Measurements from ENCODE around the gene TSEN34. TPM values are rescaled to one million over a fixed set of nuclear protein-coding genes. Genes with fewer than 3 reads are reported as not detected.
"Not testable (repeated sequence)": the region's sequence is repeated elsewhere in the genome, so short reads cannot be mapped to it uniquely, and the experiment has no call there.

Gene TSEN34
- polyA plus RNA-seq, 4 donors = 47.0 to 72.4 (median 58.4) TPM

DNA sequence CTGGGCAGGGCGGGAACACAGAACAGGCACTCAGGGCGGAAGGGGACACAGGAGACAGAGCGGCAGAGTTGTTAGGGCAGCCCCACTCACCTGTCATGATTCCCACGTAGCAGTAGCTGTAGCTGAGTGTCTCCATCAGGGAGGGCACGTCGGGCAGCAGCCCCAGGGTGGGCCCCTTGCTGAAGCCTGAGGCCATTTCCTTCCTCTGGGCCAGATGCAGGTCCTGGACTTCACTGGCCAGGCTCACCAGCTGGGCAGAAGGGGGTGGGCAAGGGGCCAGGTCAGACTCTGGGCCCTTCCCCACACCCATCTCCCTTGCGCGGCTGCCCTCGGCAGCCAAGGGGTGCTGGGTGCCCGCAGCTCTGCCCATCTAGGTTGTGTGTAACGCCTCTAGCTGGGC, 7.7 kb upstream of the TSEN34 start:
- no peak for DNase-seq (ENCODE audit: low read depth in 4 of 4, low spot score in 2 of 4)

DNA sequence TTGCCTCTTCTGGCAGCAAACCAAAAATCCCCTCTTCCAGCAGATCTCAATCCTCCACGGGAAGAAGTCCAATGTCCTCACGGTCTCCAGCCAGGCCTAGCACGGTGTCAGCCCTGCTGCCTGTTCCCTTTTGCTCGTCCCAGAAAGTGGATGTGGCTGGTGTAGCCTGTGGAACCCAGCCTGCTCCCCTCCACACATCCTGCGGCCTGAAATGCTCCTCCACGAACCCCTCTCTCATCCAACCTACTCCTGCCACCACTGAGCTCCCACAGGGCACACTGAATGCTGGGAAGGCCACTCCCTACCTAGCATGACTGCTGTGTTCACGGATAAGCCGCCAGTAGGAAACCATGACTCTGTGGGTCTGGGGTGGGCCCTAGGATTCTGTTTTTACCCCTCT, 4.8 kb upstream of the TSEN34 start:
- DNase-seq (ENCODE audit: low read depth in 4 of 4, low spot score in 2 of 4) = no peak

DNA sequence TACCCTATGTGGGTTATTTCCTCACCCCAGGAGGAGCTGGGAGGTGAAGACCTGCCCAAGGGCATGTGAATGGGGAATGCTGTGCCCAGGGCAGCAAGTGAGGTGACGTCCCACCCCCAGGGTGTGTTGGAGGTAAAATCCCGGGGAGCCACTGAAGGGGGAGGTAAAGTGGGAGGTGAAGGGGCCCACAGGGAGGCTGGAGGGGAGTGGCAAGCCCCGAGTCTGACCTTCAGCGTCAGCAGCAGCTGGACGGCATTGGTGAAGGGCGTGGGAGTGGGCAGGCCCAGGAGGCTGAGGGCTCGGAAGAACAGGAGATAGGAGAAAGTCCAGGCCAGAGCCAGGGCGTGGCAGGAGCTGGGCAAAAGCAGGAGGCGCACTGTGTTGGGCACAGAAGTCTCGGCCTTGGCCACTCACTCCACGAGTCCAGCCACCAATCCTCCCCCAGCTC, 4.2 kb upstream of the TSEN34 start:
- no peak for DNase-seq (ENCODE audit: low read depth in 4 of 4, low spot score in 2 of 4)

DNA sequence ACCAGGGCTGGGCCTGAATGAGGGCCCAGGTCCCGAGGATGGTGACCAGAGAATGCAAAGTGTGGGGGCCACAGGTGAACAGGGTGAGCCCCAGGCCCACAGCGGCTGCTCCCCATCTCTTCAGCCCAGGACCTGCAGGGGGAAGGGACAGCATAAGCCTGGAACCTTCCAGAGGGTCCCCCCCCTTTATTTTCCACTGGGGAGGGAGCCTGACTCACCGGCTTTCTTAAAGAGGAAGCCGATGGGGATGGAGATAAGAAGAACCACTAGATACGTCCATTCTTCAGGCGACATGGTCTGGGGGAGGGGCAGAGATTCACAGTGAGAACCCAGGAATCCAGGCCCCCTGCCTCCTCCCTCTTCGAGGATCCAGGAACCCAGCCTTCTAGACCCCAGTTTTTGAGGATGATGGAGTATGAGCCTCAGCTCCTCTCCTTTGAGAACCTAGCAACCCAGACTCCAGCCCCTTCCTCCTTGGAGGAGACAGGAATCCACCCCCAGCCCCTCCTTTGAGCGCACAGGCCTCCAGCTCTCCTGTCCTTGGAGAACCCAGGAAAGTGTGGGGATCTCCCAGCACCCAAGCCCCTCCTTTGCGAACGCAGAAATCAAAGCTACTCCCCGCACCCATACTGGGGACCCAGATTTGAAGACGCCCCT, 2.8 kb upstream of the TSEN34 start:
- DNase-seq (ENCODE audit: low read depth in 4 of 4, low spot score in 2 of 4) = no peak

DNA sequence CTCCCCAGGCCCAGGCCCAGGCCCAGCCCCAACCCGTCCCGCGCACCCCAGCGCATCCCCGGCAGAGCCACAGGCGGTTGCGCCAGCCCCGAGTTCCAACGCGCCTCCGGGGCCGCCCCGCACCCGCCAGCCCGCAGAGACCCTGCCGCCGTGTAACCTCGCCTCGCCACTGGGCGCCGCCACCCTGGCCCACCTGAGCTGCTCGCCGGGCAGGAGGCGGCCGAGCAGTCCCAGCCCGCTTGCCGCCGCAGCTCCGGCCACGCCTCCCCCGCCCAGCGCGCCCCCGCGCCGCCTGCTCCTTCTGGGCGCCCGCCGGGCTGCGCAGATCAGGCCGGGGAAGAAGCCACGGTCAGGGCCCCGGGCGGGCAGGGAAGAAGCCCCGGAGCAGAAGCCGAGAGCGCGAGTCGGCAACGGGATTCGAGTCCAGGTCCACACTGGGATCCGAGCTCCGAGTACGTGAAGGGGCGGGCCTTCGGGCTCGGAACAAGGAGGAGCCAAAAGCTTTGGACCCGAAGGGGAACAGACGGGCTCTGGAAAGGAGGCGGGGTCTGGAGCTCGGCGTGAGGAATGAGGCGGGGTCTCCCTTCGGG, 1.9 kb upstream of the TSEN34 start, which contains the start of gene MBOAT7:
TSS of gene MBOAT7 (minus strand) at position 436 of the 590 bp plus-strand sequence. CDS start 1,072 bp downstream, outside the sequence.
- DNase-seq (ENCODE audit: low read depth in 4 of 4, low spot score in 2 of 4) = no peak

DNA sequence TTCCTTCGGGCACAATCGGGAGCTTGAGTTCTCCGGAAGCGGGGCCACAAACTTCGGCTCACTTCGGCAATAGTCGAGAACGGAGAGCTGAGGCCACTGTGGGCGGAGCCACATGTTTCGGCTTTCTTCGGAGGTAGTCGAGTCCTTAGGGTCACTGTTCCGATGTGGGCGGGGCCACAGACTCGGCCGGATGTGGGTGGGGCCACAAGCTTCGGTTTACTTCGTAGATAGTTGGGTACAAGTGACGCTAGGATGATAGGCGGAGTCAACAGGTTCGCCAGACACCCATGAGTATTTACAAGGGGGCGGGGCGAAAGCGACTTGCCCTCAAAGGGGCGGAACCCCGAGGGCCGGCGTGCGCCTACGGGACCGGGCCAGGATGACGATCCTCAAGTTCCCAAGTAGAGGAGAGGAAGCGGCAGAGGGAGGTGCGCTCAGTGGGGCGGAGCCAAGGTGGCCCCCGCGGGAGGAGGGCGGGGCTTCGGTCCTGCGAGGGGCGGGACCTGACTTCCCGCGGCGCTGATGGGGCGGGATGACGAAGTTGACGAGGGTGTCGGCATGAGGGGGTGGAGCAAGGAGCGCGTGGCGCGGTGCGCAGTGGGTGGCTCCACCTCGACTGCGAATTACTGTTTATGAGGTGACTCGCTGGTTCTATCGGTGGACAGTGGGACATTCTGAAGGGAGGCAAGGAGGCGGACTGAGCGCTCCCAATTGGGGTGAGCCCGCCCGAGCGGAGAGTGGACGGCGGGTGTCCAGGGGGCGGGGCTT, 1.2 kb upstream of the TSEN34 start:
- peak; percentile 99 to 100 (median 100) for DNase-seq (ENCODE audit: low read depth in 4 of 4, low spot score in 2 of 4)

DNA sequence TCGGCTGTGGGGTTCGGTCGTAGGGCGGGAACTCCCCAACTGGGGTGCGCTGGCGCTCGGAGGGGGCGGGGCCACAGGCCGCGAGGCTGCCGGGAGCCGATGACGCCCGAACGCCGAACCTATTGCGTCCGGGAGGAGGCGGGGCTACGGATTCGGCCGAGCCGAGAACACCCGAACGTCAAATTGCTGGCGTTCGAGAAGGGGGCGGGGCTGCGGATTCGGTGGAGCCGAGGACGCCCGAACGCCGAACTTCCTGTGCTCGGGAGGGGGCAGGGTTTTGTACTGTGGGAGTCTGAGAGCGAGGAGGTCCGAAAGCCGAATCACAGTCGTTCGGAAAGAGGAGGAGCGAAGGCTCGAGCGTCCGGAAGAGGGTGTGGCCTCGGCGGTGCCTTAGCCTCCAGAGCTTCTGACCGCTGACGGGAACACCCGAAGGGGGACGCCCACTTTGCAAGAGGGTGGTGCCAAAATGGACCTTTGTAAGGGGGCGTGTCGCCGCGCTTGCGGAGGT, 551 bp upstream of the TSEN34 start:
- DNase-seq (ENCODE audit: low read depth in 4 of 4, low spot score in 2 of 4) = peak; percentile 97 to 99 (median 98)

DNA sequence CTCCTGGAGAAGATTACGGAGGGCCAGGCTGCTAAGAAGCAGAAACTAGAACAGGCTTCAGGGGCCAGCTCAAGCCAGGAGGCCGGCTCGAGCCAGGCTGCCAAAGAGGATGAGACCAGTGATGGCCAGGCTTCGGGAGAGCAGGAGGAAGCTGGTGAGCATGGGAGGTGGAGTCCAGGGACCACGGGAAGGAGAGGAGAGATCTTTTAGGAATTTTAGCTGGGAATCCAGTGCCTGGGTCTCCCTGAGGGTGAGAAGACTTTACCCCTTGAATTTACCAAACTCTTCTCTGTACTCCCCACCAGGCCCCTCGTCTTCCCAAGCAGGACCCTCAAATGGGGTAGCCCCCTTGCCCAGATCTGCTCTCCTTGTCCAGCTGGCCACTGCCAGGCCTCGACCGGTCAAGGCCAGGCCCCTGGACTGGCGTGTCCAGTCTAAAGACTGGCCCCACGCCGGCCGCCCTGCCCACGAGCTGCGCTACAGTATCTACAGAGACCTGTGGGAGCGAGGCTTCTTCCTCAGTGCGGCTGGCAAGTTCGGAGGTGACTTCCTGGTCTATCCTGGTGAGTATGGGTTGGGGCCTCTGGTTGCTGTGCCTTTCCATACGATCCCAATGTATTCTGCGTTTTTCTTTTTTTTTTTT, 824 bp downstream of the TSEN34 start:
- no peak for DNase-seq (ENCODE audit: low read depth in 4 of 4, low spot score in 2 of 4)

DNA sequence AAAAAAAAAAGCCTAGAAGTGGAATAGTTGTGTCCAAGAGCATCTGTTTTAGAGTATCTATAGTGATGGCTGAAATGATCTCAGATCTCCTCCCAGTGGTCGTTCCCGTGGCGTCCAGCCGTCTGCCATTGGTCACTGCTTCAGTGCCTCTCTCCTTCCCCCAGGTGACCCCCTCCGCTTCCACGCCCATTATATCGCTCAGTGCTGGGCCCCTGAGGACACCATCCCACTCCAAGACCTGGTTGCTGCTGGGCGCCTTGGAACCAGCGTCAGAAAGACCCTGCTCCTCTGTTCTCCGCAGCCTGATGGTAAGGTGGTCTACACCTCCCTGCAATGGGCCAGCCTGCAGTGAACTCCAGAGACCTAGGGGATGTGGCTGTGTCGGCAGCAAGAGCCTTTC, 1.9 kb downstream of the TSEN34 start:
- DNase-seq (ENCODE audit: low read depth in 4 of 4, low spot score in 2 of 4) = no peak

DNA sequence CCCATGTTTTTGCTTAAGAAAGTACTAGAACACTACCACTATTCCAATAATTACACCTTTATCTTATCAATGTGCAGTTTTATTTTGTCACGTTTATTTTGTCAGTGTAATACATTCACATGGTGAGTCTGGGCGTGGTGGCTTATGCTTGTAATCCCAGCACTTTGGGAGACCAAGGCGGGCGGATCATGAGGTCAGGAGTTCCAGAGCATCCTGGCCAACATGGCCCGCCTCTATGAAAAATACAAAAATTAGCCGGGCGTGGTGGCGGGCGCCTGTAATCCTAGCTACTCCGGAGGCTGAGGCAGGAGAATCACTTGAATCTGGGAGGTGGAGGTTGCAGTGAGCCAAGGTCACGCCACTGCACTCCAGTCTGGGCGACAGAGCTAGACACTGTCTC, 3.4 kb downstream of the TSEN34 start:
- not testable (repeated sequence) for DNase-seq (ENCODE audit: low read depth in 4 of 4, low spot score in 2 of 4)

DNA sequence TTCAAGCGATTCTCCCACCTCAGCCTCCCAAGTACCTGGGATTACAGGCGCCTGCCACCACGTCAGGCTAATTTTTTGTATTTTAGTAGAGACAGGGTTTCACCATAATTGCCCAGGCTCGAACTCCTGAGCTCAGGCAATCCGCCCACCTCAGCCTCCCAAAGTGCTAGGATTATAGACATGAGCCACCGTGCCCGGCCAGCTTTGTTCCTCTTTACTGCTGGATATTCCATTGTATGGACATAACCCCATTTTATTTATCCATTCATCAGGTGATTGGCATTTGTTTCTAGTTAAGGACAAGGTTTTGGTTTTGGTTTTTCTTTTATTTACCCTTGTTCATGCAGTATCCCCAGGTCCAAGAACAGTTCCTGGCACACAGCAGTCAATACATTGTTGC, 5.4 kb downstream of the TSEN34 start:
- no peak for DNase-seq (ENCODE audit: low read depth in 4 of 4, low spot score in 2 of 4)

DNA sequence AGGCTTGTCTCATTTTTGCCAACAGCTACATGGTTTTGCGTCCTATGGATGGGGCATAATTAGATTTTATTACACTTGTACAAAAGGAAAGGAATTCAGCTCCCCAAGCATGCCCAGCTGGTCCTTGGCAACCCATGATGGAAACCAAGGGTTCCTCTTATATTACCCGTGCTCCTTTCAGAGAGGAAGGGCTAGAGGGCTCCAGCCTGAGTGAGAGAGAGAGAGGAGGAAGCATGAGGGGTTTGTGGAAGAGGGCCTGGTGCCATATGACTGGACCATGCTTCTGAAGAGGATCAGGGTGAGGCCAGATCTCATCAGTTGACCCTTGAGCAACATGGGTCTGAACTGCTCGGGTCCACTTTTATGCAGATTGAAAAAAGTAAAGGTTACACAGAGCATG, 6.0 kb downstream of the TSEN34 start:
- DNase-seq (ENCODE audit: low read depth in 4 of 4, low spot score in 2 of 4) = no peak

DNA sequence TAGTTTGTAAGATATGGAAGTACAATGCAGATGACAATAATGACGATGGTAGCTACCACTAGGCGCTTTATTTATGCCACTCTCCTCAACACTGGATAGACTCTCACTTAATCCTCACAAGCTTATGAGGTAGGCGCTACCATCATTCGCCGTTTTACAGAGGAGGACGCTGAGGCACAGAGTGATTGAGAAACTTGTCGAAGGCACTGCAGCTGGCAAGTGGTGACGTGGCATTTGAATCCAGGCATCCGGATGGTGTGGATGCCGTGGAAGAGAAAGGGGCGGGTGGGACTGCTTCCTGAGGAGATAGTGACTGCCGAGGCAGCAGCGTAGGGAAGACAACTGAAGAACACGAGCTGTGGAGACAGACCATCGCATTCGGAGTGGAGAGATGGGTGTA, 8.3 kb downstream of the TSEN34 start:
- no peak for DNase-seq (ENCODE audit: low read depth in 4 of 4, low spot score in 2 of 4)

DNA sequence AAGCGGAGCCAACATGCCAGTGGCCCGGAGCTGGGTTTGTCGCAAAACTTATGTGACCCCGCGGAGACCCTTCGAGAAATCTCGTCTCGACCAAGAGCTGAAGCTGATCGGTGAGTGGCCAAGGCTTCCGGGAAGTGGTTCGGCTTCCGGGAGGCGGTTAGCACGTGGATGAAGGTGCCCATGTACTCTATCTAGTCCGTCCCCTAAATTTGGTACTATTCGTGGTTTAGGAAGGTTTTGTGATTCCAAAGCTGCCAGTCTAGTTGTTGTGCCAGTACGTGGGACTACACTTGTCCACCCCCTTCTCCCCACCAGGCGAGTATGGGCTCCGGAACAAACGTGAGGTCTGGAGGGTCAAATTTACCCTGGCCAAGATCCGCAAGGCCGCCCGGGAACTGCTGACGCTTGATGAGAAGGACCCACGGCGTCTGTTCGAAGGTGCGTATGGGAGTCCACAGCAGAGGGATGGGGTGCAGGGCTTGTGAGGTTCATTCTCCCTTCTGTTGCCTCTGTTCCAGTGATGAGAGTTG, 10.1 kb downstream of the TSEN34 start:
- DNase-seq (ENCODE audit: low read depth in 4 of 4, low spot score in 2 of 4) = no peak

DNA sequence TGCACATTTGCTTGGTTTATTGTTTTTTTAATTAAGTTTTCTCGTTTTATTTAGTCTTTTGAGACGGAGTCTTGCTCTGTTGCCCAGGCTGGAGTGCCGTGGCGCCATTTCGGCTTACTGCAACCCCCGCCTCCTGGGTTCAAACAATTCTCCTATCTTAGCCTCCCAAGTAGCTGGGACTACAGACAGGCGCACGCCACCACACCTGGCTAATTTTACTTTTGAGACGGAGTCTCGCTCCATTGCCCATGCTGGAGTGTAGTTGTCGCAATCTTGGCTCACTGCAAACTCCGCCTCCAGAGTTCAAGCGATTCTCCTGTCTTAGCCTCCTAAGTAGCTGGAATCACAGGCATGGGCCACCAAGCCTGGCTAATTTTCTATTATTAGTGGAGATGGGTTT, 10.9 kb downstream of the TSEN34 start:
- no peak for DNase-seq (ENCODE audit: low read depth in 4 of 4, low spot score in 2 of 4)

DNA sequence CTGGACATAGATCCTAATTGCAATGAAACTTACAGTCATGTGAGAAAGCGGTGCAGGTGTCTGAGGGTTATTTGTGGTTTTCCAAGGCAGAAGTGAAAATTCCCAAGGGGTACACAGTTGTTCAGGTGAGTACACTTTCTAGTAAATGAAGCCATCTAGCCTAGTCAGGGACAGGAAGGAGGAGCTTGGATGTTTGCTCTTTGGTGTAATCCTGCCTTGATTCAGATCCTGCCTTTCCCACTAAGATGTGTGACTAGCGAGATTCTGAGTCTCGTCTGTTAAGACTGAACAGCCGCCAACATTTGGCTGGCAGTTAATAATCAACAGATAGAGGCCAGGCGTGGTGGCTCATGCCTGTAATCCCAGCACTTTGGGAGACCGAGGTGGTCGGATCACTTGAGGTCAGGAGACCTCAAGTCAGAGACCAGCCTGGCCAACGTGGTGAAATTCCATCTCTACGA, 12.1 kb downstream of the TSEN34 start:
- DNase-seq (ENCODE audit: low read depth in 4 of 4, low spot score in 2 of 4) = no peak

DNA sequence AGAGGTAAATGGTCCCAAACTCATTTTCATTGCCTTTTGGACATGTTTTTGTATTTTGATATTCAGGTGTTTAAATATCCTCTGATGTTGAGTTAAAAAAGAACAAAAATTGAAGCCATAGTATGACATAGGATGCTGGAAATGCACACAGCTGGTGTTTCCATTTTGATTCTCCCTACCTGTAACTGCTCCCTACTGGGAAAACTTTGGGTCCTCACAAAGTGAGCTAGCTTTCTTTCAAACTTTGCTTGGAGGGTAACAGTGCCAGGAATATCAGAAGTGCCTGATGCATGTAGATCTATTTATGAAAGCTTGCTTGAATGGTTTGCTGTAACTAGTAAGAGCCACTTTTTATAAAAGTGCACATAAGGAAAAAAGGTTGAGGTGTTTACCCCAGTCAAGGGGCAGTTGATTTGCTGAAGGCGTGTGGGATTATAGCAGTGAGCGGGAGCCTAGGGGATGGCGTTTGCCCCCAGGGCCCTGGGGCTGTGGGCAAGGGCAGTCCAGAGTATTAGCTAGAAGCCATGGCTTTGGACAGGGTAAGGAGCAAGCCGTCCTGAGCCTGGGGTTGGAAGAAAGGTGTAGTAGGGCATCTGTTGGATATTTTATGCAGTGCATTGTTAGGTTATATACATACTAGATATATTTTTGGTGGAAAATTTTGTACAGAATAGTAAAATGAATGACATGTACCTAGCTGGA, 13.8 kb downstream of the TSEN34 start:
- no peak for DNase-seq (ENCODE audit: low read depth in 4 of 4, low spot score in 2 of 4)

DNA sequence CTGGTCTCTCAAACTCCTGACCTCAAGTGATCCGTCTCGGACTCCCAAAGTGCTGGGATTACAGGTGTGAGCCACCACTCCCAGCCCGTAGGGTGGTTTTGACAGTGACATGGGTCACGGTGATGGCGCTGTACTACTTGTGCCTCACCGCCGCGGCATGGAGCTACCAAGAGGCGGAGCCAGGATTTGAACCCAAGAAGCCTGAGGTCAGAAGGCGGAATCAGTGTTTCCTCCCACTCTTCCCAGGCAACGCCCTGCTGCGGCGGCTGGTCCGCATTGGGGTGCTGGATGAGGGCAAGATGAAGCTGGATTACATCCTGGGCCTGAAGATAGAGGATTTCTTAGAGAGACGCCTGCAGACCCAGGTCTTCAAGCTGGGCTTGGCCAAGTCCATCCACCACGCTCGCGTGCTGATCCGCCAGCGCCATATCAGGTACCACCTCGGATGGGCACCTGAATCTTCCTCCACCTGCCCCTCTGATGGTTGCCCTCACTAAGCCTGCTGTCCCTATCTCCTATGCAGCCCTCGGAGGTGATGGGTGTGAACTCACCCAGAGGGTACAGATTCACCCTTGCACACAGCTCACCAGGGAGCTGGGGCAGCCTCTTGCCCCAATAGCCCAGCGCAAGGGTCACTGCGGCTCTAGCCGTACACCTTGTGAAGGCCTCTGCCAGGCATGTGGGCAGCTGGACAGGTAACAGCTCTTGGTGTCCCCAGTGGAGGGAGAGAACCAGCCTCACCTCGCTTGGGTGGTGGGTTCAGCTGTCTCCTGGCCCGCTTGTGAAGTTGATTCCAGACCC, 15.1 kb downstream of the TSEN34 start:
- no peak for DNase-seq (ENCODE audit: low read depth in 4 of 4, low spot score in 2 of 4)

DNA sequence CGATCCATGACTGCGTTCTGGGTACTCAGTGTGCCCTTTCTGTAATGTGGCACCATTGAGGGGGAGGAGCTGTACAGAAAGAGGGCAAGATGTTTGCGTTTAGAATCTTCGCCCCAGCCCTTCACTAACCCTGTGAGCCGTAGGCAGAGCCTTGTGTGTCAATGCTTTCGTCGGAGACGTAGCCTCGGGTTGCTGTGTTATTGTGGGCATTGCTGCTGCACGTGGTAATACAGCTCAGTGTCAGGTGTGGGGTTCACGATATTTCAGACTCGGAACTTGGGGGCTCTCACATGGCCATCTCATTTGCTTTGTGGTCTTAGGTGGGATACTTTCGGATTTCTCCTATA, 15.7 kb downstream of the TSEN34 start:
- no peak for DNase-seq (ENCODE audit: low read depth in 4 of 4, low spot score in 2 of 4)
